ENCODE data around the gene ZBTB39.
"Not testable (repeated sequence)": the region's sequence is repeated elsewhere in the genome, so short reads cannot be mapped to it uniquely, and the experiment has no call there.

DNA sequence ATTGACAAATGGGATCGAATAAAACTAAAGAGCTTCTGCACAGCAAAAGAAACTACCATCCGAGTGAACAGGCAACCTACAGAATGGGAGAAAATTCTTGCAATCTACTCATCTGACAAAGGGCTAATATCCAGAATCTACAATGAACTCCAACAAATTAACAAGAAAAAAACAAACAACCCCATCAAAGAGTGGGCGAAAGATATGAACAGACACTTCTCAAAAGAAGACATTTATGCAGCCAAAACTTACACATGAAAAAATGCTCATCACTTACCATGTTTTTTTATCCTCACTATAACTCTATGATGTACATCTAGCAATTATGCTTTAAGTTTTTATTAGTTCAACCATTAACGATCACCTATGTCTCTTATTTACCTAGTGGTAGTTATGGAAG lies 47.6 kb upstream of the ZBTB39 start:
- TF ChIP-seq, protein P1, sequence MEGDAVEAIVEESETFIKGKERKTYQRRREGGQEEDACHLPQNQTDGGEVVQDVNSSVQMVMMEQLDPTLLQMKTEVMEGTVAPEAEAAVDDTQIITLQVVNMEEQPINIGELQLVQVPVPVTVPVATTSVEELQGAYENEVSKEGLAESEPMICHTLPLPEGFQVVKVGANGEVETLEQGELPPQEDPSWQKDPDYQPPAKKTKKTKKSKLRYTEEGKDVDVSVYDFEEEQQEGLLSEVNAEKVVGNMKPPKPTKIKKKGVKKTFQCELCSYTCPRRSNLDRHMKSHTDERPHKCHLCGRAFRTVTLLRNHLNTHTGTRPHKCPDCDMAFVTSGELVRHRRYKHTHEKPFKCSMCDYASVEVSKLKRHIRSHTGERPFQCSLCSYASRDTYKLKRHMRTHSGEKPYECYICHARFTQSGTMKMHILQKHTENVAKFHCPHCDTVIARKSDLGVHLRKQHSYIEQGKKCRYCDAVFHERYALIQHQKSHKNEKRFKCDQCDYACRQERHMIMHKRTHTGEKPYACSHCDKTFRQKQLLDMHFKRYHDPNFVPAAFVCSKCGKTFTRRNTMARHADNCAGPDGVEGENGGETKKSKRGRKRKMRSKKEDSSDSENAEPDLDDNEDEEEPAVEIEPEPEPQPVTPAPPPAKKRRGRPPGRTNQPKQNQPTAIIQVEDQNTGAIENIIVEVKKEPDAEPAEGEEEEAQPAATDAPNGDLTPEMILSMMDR (IDR thresholded peaks at IDR 0.05; ENCODE audit: low read depth, low read length): not testable (repeated sequence)
- TF ChIP-seq, protein P2, sequence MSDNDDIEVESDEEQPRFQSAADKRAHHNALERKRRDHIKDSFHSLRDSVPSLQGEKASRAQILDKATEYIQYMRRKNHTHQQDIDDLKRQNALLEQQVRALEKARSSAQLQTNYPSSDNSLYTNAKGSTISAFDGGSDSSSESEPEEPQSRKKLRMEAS (IDR thresholded peaks at IDR 0.05; ENCODE audit: low read depth, low read length): not testable (repeated sequence)

Measured in NB4 (cell line).